ENCODE measurements around the gene SSH2.
"Not testable (repeated sequence)": the region's sequence is repeated elsewhere in the genome, so short reads cannot be mapped to it uniquely, and the experiment has no call there.

SSH2 gene

GRCh38 chr17:29749045-29749825 lies 180.8 kb downstream of the SSH2 start:
- peaks cover 67% of the 10 kb centered on the region for H3K4me1 Mint-ChIP-seq
- H3K9me3 Mint-ChIP-seq: no peaks in the 10 kb centered on the region
- no peak overlapping the region for H3K4me3 Mint-ChIP-seq
- DNase-seq (no peak), ATAC-seq (peak; percentile 28)
- no peaks in the 10 kb centered on the region for H3K27me3 Mint-ChIP-seq
- H3K36me3 Mint-ChIP-seq (ENCODE audit: low read depth): peaks cover 25% of the 10 kb centered on the region
- H3K27ac Mint-ChIP-seq: no peak overlapping the region

- ATAC-seq (no peak), DNase-seq (no peak)
- no peak overlapping the region for H3K4me3 Mint-ChIP-seq
- no peak overlapping the region for H3K27ac Mint-ChIP-seq
- H3K4me1 Mint-ChIP-seq: peaks cover 61% of the 10 kb centered on the region
- no peaks in the 10 kb centered on the region for H3K9me3 Mint-ChIP-seq
- no peaks in the 10 kb centered on the region for H3K27me3 Mint-ChIP-seq
- H3K36me3 Mint-ChIP-seq (ENCODE audit: low read depth): peaks cover 21% of the 10 kb centered on the region
Measured at GRCh38 chr17:29748400-29748799, 181.6 kb downstream of the SSH2 start.

GRCh38 chr17:29747660-29748059 lies 182.4 kb downstream of the SSH2 start:
- DNase-seq (no peak), ATAC-seq (no peak)
- Mint-ChIP-seq H3K27ac (no peak overlapping the region), H3K27me3 (no peaks in the 10 kb centered on the region), H3K4me1 (peaks cover 65% of the 10 kb centered on the region), H3K4me3 (no peak overlapping the region), H3K9me3 (no peaks in the 10 kb centered on the region), H3K36me3 (ENCODE audit: low read depth) (peaks cover 15% of the 10 kb centered on the region)

GRCh38 chr17:29746669-29747068 lies 183.4 kb downstream of the SSH2 start:
- Mint-ChIP-seq H3K27ac (no peak overlapping the region), H3K36me3 (ENCODE audit: low read depth) (peaks cover 12% of the 10 kb centered on the region)

GRCh38 chr17:29744121-29744520 lies 185.9 kb downstream of the SSH2 start:
- DNase-seq (no peak), ATAC-seq (no peak)
- no peak overlapping the region for H3K27ac Mint-ChIP-seq
- H3K9me3 Mint-ChIP-seq: no peaks in the 10 kb centered on the region
- H3K4me1 Mint-ChIP-seq: peaks cover 74% of the 10 kb centered on the region
- H3K4me3 Mint-ChIP-seq: no peak overlapping the region
- peaks cover 2% of the 10 kb centered on the region for H3K36me3 Mint-ChIP-seq (ENCODE audit: low read depth)
- H3K27me3 Mint-ChIP-seq: no peaks in the 10 kb centered on the region

More at GRCh38 chr17:29746669-29747068, 183.4 kb downstream of the SSH2 start:
- Mint-ChIP-seq H3K9me3 (no peaks in the 10 kb centered on the region), H3K4me1 (peaks cover 72% of the 10 kb centered on the region), H3K4me3 (no peak overlapping the region), H3K27me3 (no peaks in the 10 kb centered on the region)
- DNase-seq (no peak), ATAC-seq (no peak)

GRCh38 chr17:29742210-29742513 lies 187.9 kb downstream of the SSH2 start:
- H3K27ac Mint-ChIP-seq: no peak overlapping the region
- no peak overlapping the region for H3K4me3 Mint-ChIP-seq
- peaks cover 2% of the 10 kb centered on the region for H3K36me3 Mint-ChIP-seq (ENCODE audit: low read depth)
- ATAC-seq: no peak
- H3K27me3 Mint-ChIP-seq: no peaks in the 10 kb centered on the region
- DNase-seq: no peak
- H3K4me1 Mint-ChIP-seq: peaks cover 57% of the 10 kb centered on the region
- no peaks in the 10 kb centered on the region for H3K9me3 Mint-ChIP-seq

GRCh38 chr17:29740017-29740416 lies 190.0 kb downstream of the SSH2 start:
- Mint-ChIP-seq H3K4me3 (no peak overlapping the region), H3K9me3 (no peaks in the 10 kb centered on the region), H3K27ac (peak overlapping the region; percentile 28), H3K4me1 (peaks cover 42% of the 10 kb centered on the region), H3K27me3 (no peaks in the 10 kb centered on the region), H3K36me3 (ENCODE audit: low read depth) (peaks cover 2% of the 10 kb centered on the region)
- ATAC-seq: no peak
- DNase-seq: no peak

GRCh38 chr17:29734640-29735039 lies 195.4 kb downstream of the SSH2 start:
- ATAC-seq (no peak), DNase-seq (no peak)
- Mint-ChIP-seq H3K4me1 (peaks cover 34% of the 10 kb centered on the region), H3K9me3 (no peaks in the 10 kb centered on the region), H3K36me3 (ENCODE audit: low read depth) (peaks cover 3% of the 10 kb centered on the region), H3K4me3 (no peak overlapping the region), H3K27me3 (no peaks in the 10 kb centered on the region), H3K27ac (no peak overlapping the region)

GRCh38 chr17:29733166-29733565 lies 196.9 kb downstream of the SSH2 start:
- H3K4me1 Mint-ChIP-seq: peaks cover 47% of the 10 kb centered on the region

GRCh38 chr17:29732613-29733012 lies 197.4 kb downstream of the SSH2 start:
- DNase-seq: no peak

More at GRCh38 chr17:29733166-29733565, 196.9 kb downstream of the SSH2 start:
- DNase-seq (no peak), ATAC-seq (no peak)
- Mint-ChIP-seq H3K27me3 (no peaks in the 10 kb centered on the region), H3K27ac (no peak overlapping the region), H3K36me3 (ENCODE audit: low read depth) (peaks cover 5% of the 10 kb centered on the region), H3K9me3 (no peaks in the 10 kb centered on the region), H3K4me3 (no peak overlapping the region)

GRCh38 chr17:29732209-29732608 lies 197.8 kb downstream of the SSH2 start:
- H3K27me3 Mint-ChIP-seq: no peaks in the 10 kb centered on the region
- DNase-seq (no peak), ATAC-seq (no peak)
- H3K27ac Mint-ChIP-seq: no peak overlapping the region
- no peak overlapping the region for H3K4me3 Mint-ChIP-seq
- peaks cover 9% of the 10 kb centered on the region for H3K36me3 Mint-ChIP-seq (ENCODE audit: low read depth)
- peaks cover 57% of the 10 kb centered on the region for H3K4me1 Mint-ChIP-seq
- H3K9me3 Mint-ChIP-seq: peaks cover 4% of the 10 kb centered on the region

More at GRCh38 chr17:29732613-29733012, 197.4 kb downstream of the SSH2 start:
- Mint-ChIP-seq H3K27ac (no peak overlapping the region), H3K4me1 (peaks cover 52% of the 10 kb centered on the region), H3K27me3 (no peaks in the 10 kb centered on the region), H3K4me3 (no peak overlapping the region), H3K36me3 (ENCODE audit: low read depth) (peaks cover 8% of the 10 kb centered on the region), H3K9me3 (peaks cover 2% of the 10 kb centered on the region)
- no peak for ATAC-seq

- Mint-ChIP-seq H3K27ac (no peak overlapping the region), H3K36me3 (ENCODE audit: low read depth) (peaks cover 9% of the 10 kb centered on the region), H3K9me3 (peaks cover 4% of the 10 kb centered on the region), H3K27me3 (no peaks in the 10 kb centered on the region), H3K4me3 (no peak overlapping the region), H3K4me1 (peaks cover 63% of the 10 kb centered on the region)
- DNase-seq (no peak), ATAC-seq (no peak)
Measured at GRCh38 chr17:29731589-29731929, 198.5 kb downstream of the SSH2 start.

- H3K4me1 Mint-ChIP-seq: peaks cover 77% of the 10 kb centered on the region
- no peak overlapping the region for H3K4me3 Mint-ChIP-seq
- no peak overlapping the region for H3K27ac Mint-ChIP-seq
- peaks cover 14% of the 10 kb centered on the region for H3K36me3 Mint-ChIP-seq (ENCODE audit: low read depth)
- ATAC-seq: no peak
- H3K9me3 Mint-ChIP-seq: peaks cover 4% of the 10 kb centered on the region
- DNase-seq: no peak
- no peaks in the 10 kb centered on the region for H3K27me3 Mint-ChIP-seq
Measured at GRCh38 chr17:29728490-29728889, 201.5 kb downstream of the SSH2 start.

- peak overlapping the region; percentile 80 for H3K27ac Mint-ChIP-seq
Measured at GRCh38 chr17:29726715-29727252, 203.2 kb downstream of the SSH2 start.

GRCh38 chr17:29725408-29725807 lies 204.6 kb downstream of the SSH2 start:
- not testable (repeated sequence) for H3K9me3 Mint-ChIP-seq, ATAC-seq, DNase-seq, H3K4me3 Mint-ChIP-seq, H3K27me3 Mint-ChIP-seq
- Mint-ChIP-seq H3K4me1 (peaks cover 87% of the 10 kb centered on the region), H3K27ac (peak overlapping the region; percentile 80), H3K36me3 (ENCODE audit: low read depth) (peaks cover 18% of the 10 kb centered on the region)

More at GRCh38 chr17:29726715-29727252, 203.2 kb downstream of the SSH2 start:
- H3K9me3 Mint-ChIP-seq: peaks cover 4% of the 10 kb centered on the region
- H3K4me1 Mint-ChIP-seq: peaks cover 77% of the 10 kb centered on the region
- H3K4me3 Mint-ChIP-seq: peak overlapping the region; percentile 48
- ATAC-seq: no peak
- H3K27me3 Mint-ChIP-seq: no peaks in the 10 kb centered on the region
- H3K36me3 Mint-ChIP-seq (ENCODE audit: low read depth): peaks cover 14% of the 10 kb centered on the region
- DNase-seq: no peak
